Suprapubic skin (tissue), 4 donors: ENCODE results near the gene TESK1. TPM values are rescaled to one million over a fixed set of nuclear protein-coding genes. Genes with fewer than 3 reads are reported as not detected.
"Not testable (repeated sequence)": the region's sequence is repeated elsewhere in the genome, so short reads cannot be mapped to it uniquely, and the experiment has no call there.

Experiments
- DNase-seq, 2 donors: peaks; one replicate each; pipeline ENCODE4 v3.0.0-alpha.2; 2019; ENCODE audit warnings: low spot score in 2 of 2
- H3K27ac ChIP-seq: fragments of 200-600 bp; sonication (generic); one replicate; pipeline ENCODE4 v1.5.1; 2019
- H3K27me3 ChIP-seq: fragments of 200-600 bp; sonication (generic); one replicate; pipeline ENCODE4 v1.5.1; 2019
- H3K36me3 ChIP-seq: fragments of 200-600 bp; sonication (generic); one replicate; pipeline ENCODE4 v1.5.1; 2019
- H3K4me1 ChIP-seq: fragments of 200-600 bp; sonication (generic); one replicate; pipeline ENCODE4 v1.5.1; 2019
- H3K4me3 ChIP-seq: fragments of 200-600 bp; sonication (generic); one replicate; pipeline ENCODE4 v1.5.1; 2019; ENCODE audit warnings: mild to moderate bottlenecking
- H3K9me3 ChIP-seq: fragments of 200-600 bp; sonication (generic); one replicate; pipeline ENCODE4 v1.5.1; 2019
- CTCF ChIP-seq, 2 donors: fragments of 200-600 bp in 1 of 2; fragments of 450-650 bp in 1 of 2; sonication (generic) in 1 of 2; IDR thresholded peaks; one replicate each; pipeline ENCODE4 v1.5.1; 2016 to 2019; ENCODE audit warnings: antibody characterized with exemption in 2 of 2, mild to moderate bottlenecking in 1 of 2, moderate library complexity in 1 of 2
- EP300 ChIP-seq: sonication (generic); formaldehyde crosslinking; IDR thresholded peaks from one replicate; pipeline ENCODE4 v1.6.1; 2017; ENCODE audit warnings: antibody characterized with exemption
- POLR2A ChIP-seq, 2 donors: fragments of 450-650 bp; IDR thresholded peaks; one replicate each; pipeline ENCODE4 v1.6.1; 2017; ENCODE audit warnings: antibody characterized with exemption in 2 of 2, mild to moderate bottlenecking in 2 of 2, moderate library complexity in 2 of 2
- POLR2AphosphoS5 ChIP-seq, 3 donors: sonication (generic); formaldehyde crosslinking; IDR thresholded peaks; one replicate each; pipeline ENCODE4 v1.6.1; 2017; ENCODE audit warnings: antibody characterized with exemption in 3 of 3
- WGBS: methylation state at CpG from one replicate; pipeline ENCODE4 v1.1.5; 2018; 5-methylcytosine and 5-hydroxymethylcytosine counted together
- total RNA-seq, 4 donors: library from RNA; depleted of rRNA; stranded (reverse); fragments of >200 nt; gene quantifications; one replicate each; pipeline ENCODE4 v1.1.0, GENCODE V29; 2016

TESK1 gene
- total RNA-seq, 4 donors from 2014 or later = 34.1 to 50.7 (median 46.5) TPM

GRCh38 chr9:35570709-35571504 is 34.2 kb upstream of the TESK1 start:
- TF ChIP-seq CTCF (IDR thresholded peaks at IDR 0.05) (no peak), POLR2A (IDR thresholded peaks at IDR 0.05) (no peak)
- no peak overlapping the region for H3K27ac ChIP-seq
- no peak overlapping the region for H3K4me3 ChIP-seq
- 90% methylated on average over 6 of the region's 6 CpGs for WGBS
- H3K27me3 ChIP-seq = no peaks in the 10 kb centered on the region
- H3K9me3 ChIP-seq = no peaks in the 10 kb centered on the region
- H3K4me1 ChIP-seq = no peaks in the 10 kb centered on the region
- DNase-seq = no peak
- no peaks in the 10 kb centered on the region for H3K36me3 ChIP-seq

GRCh38 chr9:35574578-35575122 is 30.4 kb upstream of the TESK1 start:
- Histone ChIP-seq H3K27ac (no peak overlapping the region), H3K36me3 (no peaks in the 10 kb centered on the region), H3K4me1 (no peaks in the 10 kb centered on the region), H3K4me3 (no peak overlapping the region), H3K27me3 (no peaks in the 10 kb centered on the region), H3K9me3 (no peaks in the 10 kb centered on the region)
- WGBS = 92% methylated on average over 2 of the region's 2 CpGs
- TF ChIP-seq POLR2AphosphoS5 (IDR thresholded peaks at IDR 0.05) (no peak), POLR2A (IDR thresholded peaks at IDR 0.05) (no peak), CTCF (IDR thresholded peaks at IDR 0.05) (no peak), EP300 (no peak)
- DNase-seq = no peak

GRCh38 chr9:35575478-35575877 is 29.6 kb upstream of the TESK1 start:
- no peak for DNase-seq
- Histone ChIP-seq H3K27me3 (no peaks in the 10 kb centered on the region), H3K27ac (no peak overlapping the region), H3K9me3 (no peaks in the 10 kb centered on the region), H3K4me3 (no peak overlapping the region), H3K36me3 (peaks cover 3% of the 10 kb centered on the region), H3K4me1 (no peaks in the 10 kb centered on the region)
- TF ChIP-seq CTCF (IDR thresholded peaks at IDR 0.05) (no peak), POLR2AphosphoS5 (IDR thresholded peaks at IDR 0.05) (no peak), EP300 (no peak), POLR2A (IDR thresholded peaks at IDR 0.05) (no peak)
- 75% methylated on average over 5 of the region's 5 CpGs for WGBS

GRCh38 chr9:35577486-35577885 is 27.6 kb upstream of the TESK1 start:
- no peak for DNase-seq
- Histone ChIP-seq H3K9me3 (no peaks in the 10 kb centered on the region), H3K36me3 (peaks cover 3% of the 10 kb centered on the region), H3K27ac (no peak overlapping the region), H3K4me3 (no peak overlapping the region), H3K4me1 (no peaks in the 10 kb centered on the region), H3K27me3 (no peaks in the 10 kb centered on the region)
- WGBS = 87% methylated on average over 5 of the region's 5 CpGs
- no peak for TF ChIP-seq EP300
- no peak for TF ChIP-seq CTCF (IDR thresholded peaks at IDR 0.05)
- TF ChIP-seq POLR2AphosphoS5 (IDR thresholded peaks at IDR 0.05) = no peak
- no peak for TF ChIP-seq POLR2A (IDR thresholded peaks at IDR 0.05)

GRCh38 chr9:35579130-35579529 is 25.9 kb upstream of the TESK1 start:
- Histone ChIP-seq H3K36me3 (peaks cover 3% of the 10 kb centered on the region), H3K4me1 (no peaks in the 10 kb centered on the region), H3K4me3 (no peak overlapping the region), H3K27me3 (no peaks in the 10 kb centered on the region), H3K9me3 (no peaks in the 10 kb centered on the region), H3K27ac (no peak overlapping the region)
- 87% methylated on average over 1 of the region's 1 CpG for WGBS
- DNase-seq = no peak
- TF ChIP-seq CTCF (IDR thresholded peaks at IDR 0.05) = no peak

- DNase-seq, H3K4me1 ChIP-seq, H3K4me3 ChIP-seq, H3K27ac ChIP-seq, H3K9me3 ChIP-seq, H3K27me3 ChIP-seq, H3K36me3 ChIP-seq: not testable (repeated sequence)
- WGBS = 92% methylated on average over 1 of the region's 1 CpG
Measured at GRCh38 chr9:35579659-35580227, 25.3 kb upstream of the TESK1 start.

- H3K27me3 ChIP-seq, H3K27ac ChIP-seq, H3K36me3 ChIP-seq, DNase-seq, H3K9me3 ChIP-seq, H3K4me1 ChIP-seq, H3K4me3 ChIP-seq: not testable (repeated sequence)
- 73% methylated on average over 6 of the region's 6 CpGs for WGBS
Measured at GRCh38 chr9:35583521-35583920, 21.5 kb upstream of the TESK1 start.

GRCh38 chr9:35584681-35585080 is 20.4 kb upstream of the TESK1 start:
- not testable (repeated sequence) for H3K36me3 ChIP-seq
- WGBS = 49% methylated on average over 3 of the region's 3 CpGs

More at GRCh38 chr9:35584681-35585080, 20.4 kb upstream of the TESK1 start:
- not testable (repeated sequence) for H3K4me3 ChIP-seq, H3K4me1 ChIP-seq, H3K27me3 ChIP-seq, H3K27ac ChIP-seq, H3K9me3 ChIP-seq, DNase-seq
